ENCODE measurements around the gene WNT5A. TPM values are rescaled to one million over a fixed set of nuclear protein-coding genes. Genes with fewer than 3 reads are reported as not detected.

WNT5A gene
- total RNA-seq, 2 donors from 2014 or later: 3.0 to 6.2 TPM

- intact Hi-C loops (cut with DNase I): no loop called here
- DNase-seq (no peak), ATAC-seq (no peak)
Measured at GRCh38 chr3:55427739-55428138, 59.4 kb downstream of the WNT5A start.

- no peak for ATAC-seq
- intact Hi-C loops (cut with DNase I): no loop called here
Measured at GRCh38 chr3:55426486-55426885, 60.6 kb downstream of the WNT5A start.

GRCh38 chr3:55423782-55424181, 63.3 kb downstream of the WNT5A start:
- DNase-seq (no peak), ATAC-seq (peak; percentile 65 to 73)
- intact Hi-C loops (cut with DNase I): no loop called here

More at GRCh38 chr3:55426486-55426885, 60.6 kb downstream of the WNT5A start:
- DNase-seq: no peak

DNA sequence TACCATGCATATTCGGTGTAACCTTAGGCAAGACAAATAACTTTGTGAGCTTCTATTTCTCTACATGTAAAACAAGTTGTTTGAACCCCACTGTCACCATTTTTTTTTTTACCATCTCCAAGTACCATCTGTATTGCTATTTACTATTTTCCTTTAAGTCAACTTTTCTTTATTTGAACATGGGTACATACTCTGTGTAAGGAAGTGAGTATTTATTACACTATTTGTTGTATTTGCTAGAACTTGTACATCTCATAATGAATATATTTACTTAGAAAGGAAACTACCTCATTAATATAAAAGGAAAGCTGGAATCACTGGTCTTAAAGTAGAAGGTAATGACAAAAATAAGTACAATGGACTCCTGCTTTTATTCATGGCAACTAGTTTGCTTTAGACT, 69.9 kb downstream of the WNT5A start:
- intact Hi-C loops (cut with DNase I): no loop called here
- ATAC-seq: no peak
- DNase-seq: no peak

DNA sequence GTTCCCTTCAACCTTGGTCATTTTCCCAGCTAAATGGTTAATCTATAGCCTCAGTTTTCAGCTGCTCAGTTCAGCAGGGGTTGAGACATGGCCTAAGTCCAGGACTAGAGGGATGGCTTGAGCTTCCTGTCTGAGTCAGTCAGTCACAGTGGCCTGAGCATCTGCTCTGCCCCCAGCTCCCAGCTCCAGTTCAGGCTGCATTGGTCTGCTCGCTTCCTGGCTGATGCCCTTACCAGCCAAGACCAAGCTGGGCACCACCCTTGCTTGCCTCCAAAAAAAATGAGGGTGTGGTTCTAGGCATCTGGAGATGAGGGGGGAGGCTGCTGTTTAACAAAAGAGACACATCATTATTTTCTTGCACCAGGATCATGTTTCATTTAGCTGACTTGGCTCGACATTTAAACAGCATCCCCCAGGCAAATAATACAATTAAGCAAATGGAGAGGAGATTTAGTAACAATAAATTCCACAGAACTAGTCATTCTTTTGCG, 70.7 kb downstream of the WNT5A start:
- DNase-seq (no peak), ATAC-seq (no peak)
- intact Hi-C loops (cut with DNase I): no loop called here
